NCI-H1105 (cell line): ENCODE data around the gene PPP1R3C.

Experiments used
- DNase-seq: peaks from one replicate; lab custom pipeline; 2025; lab: John Stamatoyannopoulos, UW

PPP1R3C gene

DNA sequence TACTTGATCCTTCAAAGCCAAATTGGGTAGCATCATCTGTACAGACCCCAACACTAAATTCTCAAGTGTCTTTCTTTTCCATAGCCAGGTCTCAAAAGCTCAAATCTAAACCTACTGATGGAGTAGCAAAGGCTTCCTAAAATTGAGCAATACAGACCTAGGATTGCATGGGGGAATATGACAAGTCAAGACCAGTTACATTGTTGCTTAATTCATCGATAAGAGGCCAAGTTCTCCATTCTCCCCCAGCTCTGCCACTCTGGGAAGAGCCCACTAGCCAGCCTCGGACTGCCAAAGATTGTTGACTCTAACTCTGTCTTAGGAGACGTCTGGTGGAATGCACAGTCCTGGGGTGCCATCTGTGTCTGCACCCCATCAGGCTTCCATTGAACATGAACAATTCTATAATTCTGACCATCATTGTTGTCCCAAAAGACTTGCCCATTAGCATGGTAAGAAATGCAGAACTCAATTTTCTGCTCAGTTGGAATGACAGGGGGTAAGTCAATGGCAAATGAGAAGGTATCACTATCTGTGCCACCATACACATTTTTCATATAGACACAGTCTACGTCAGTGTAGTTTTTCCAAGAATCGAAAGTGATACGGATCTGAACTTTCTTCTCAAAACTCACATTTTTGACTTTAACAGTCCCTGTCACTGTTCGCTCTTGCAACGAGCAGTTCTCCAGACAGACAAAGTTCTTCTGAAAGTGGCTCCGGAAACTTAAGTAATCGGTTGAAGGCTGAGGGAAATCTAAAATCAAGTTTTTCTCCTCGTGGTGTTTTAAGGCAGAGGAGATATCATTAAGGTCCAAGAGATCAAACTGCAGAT lies 2.9 kb downstream of the PPP1R3C start:
- no peak for DNase-seq

DNA sequence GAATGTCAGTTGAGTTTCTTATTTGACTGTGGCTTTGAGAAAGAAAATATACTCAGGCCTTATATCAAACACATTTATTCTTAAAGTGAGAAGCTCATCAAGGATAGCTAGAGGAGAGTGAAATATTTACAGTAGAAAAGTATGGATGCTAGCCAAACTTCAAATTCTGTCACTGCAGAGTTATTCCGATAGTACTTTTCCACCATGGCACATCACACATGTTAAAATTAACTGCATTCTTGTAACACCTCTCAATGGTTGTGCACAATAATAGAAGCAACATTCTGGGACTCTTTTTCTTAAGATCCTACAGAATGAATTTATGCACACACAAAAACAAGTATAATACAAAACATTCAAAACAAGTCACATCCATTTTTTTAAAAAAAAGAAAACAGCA lies 4.5 kb downstream of the PPP1R3C start:
- no peak for DNase-seq

DNA sequence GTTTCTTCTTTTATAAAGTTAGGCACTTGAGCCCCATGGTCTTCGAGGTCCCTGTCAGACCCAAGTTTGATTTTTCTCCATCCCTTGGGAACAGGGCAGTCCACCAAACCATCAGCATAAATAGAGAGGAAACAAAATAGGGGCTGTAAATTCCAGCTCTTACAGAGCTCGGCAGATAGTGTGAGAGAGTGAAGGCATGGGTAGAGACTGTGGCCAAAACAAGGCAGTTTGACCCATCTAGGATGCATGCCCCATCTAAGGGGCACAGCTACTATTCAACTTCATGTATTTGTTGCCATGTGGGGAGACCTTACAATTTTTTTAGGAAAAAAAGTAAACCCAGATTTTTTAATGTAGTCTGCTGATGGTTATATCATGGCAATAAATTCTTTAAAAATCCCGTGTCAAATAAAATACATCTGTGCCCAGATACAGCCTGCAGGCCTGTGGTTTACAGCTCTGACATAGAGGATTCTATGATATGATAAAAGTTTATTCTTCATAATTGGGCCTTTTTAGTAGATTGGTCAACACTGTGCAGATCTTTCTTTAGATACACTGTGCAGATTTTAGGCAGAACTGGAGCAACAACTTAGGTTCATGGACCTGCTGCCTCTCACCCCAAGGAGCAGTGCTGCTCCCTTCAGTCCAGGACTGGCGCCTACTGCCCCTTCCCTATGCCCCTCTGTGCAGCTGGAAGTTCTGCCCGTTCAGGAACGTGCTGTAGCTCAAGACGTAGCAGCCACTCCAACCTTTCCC lies 5.3 kb downstream of the PPP1R3C start:
- DNase-seq = no peak

DNA sequence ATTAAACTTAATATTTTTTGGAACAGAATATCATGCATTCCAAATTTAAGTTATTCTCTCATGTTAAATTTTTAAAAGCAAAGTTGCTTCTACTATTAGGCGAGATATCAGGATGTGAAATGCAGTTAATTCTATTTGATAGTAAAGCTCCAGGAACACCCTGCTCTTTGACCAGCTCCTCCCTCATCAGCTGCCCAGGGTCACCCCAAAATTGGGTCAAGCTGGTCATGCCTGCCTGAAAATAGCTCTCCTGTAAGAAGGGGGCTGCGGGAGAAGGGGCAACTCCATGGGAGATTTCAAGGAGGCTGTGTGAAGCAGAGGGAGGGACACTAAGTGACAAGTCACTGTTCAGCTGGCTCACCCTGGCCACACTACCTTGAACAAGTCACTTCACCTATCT lies 5.9 kb downstream of the PPP1R3C start:
- no peak for DNase-seq

DNA sequence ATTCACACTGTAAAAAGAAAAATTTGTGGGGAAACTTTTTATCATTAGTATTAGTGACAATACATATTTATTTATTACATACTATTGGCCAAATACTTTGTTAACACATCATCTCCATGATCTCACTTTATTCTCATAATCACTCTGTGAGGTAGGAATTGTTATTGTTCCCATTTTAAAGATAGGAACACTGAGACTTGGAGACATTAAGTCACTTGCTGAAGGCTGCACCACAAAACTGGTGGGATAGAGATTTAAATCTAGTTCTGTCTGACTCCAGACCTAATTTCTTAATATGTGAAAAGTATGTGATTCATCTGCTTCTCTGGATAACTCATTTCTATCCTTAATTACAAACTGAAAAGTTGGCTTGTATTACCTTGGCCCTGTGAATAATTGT lies 8.2 kb downstream of the PPP1R3C start:
- no peak for DNase-seq

DNA sequence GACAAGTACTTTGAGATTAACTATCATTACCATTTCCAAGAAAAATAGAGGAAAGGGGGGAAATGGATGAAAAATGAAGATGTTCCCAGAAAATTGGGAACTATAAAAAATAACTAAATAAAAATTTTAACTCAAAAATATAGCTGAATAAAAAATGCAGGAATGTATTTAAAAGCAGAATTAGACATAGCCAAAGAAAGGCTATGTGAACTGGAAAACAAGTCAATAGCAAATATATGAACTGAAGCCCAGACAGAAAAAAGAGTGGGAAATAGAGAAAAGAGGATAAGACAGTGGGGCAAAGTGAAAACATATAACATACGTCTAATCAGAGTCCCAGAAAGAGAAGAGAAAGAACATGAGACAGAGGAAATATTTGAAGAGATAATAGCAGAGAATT lies 10.3 kb downstream of the PPP1R3C start:
- no peak for DNase-seq

DNA sequence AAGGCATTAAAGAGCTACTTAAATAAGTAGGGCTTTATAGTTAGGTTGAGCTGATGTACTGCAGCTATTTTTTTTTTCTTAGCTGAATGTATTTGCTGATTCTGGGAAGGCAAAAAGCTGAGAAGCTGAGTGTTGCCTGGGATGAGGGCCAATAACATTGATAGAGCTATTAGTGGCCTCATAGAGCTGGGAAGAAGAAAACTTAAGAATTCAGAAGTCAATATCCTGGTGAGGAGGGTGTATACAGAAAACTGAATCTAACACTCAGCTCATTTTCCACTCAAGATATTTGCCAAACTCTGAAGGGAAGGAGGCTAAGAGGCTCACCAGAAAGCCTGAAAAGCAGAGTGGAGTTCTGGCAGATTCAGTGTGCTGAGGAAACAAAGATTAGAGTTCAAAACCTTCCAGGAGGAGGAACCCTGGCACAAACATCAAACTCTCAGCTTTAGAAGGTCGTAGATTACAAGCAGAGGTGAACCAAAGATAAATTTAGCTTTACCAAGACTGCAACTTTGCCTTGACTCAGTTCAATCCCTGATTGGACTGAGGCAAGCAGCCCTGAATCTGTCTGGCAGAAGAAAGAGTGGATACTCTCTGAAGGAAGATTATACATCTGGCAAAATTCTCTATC lies 11.3 kb downstream of the PPP1R3C start:
- DNase-seq = no peak

DNA sequence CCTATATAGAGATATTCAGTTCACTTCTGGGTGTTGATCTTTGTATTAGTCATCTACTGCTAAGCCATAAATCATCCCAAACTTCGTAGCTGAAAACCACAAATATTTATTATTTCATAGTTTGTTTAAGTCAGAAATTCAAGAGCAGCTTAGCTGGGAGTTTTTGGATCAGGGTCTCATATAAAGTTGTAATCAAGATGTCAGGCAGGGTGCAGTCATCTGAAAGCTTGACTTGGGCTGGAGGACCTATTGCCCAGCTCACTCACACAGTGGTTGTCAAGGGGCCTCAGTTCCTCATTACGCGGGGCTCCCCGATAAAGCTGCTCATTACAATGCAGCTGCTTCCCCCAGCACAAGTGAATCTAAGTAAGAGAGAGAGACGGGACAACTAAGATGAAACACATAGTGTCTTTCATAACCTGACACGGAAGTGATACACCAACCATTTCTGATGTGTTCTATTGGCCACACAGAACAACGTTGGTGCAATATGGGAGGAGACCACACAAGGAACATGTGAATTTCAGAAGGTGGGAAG lies 15.7 kb downstream of the PPP1R3C start:
- no peak for DNase-seq

DNA sequence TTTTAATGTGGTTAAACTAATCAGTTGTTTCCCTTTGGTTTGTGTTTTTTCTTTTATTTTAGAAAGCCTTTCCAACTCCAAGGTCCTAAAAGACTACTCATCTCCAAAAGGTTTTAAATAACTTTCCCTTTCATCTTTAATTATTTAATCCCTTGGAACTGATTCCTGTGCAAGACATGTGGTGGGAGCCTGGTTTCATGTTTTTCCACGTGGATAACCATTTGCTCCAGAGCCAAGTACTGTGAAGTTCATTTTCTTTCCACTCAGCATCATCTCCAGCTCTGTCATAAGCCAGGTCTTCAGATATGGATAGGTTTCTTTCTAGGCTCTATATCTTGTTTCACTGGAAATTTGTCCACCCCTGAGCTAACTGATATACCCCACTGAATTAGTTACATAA lies 16.7 kb downstream of the PPP1R3C start:
- no peak for DNase-seq

DNA sequence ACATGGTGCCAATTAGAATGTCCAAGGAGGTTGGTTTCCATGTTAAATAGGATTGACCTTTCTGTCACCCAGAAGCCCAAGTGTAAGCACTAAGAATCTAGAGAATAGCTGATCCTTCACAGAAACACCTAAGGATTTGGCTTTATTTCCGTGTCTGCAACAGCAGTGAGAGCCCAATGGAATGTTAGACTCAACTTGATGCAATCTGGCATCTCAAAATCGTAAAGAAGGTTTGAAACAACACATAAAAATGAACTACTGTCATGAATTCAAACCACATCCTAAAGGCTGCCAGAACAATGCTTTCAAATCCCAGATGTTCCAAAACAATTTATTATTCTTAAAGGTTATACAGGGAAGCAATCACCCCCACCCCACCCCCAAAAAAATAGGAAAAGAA lies 18.6 kb downstream of the PPP1R3C start:
- DNase-seq = no peak

DNA sequence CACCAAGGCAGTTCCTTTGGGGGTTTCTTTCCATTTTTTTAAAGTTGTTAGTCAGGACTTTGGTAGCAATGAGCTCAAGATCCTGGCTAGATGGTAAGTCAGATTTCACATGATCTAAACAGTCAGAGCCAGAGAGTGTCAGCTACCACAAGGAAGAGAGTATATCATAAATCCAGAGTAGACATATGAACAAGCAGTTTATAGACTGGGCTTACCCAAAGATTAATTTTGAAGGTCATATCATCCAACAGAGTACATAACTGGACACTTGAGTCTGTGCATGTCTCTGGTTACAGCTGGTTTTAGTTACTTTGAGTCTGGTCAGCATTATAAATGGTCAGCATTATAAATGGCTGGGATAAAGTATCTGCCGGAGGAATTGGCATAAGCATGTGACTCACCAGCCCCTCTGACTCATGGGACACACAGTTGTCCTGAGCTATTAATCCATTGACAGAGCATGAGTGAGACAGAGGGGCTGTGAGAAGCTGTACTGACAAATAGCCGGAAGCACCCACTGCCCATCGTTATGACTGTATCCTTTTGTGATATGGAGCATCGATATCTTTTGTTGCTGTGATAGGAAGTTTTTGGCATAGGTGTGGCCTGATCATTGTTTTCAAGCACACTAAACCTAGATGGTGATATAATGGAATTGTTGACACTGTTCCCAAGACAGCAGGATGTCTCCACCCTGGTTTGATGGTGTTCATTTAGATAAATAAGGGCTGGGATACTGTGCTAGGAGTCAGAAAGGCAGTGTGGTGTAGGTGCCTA lies 19.3 kb downstream of the PPP1R3C start:
- DNase-seq = no peak

DNA sequence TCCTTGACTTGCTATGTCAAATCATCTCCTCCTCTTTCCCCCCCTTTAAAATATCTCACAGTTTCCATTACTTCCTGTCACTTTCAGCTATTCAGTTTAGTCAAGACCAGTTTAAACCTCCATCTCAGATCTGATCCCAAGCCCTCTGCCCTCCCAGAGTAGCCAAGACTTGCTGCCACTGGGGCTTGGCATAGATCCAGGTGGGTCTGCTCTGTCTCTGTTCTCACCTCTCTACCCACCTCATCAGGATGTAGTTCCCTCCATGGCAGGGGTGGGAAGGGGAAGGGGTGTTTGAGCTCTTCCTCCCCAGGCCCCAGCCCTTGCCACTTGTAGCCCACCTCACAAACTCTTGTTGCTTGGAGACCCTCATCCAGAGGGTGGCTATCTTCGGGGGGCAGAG lies 22.0 kb downstream of the PPP1R3C start:
- DNase-seq = no peak

DNA sequence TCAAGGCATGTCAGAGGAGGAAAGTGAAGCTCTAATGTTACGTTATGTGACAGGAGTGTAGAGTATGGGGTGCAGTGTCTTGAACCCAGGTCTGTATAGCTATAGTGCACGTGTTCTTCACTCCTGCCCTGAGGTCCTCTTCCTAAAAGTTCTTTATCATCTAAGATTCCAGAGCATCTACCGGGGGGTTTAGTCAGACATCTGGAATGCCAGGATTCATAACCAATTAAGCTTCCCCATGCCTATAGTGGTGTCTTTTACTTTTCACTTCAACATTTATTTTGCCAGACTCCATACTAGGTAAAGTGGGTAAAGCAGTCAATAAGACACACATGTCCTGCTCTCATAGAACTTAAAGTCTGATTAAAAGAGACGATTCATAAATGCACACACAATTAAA lies 22.4 kb downstream of the PPP1R3C start:
- no peak for DNase-seq

DNA sequence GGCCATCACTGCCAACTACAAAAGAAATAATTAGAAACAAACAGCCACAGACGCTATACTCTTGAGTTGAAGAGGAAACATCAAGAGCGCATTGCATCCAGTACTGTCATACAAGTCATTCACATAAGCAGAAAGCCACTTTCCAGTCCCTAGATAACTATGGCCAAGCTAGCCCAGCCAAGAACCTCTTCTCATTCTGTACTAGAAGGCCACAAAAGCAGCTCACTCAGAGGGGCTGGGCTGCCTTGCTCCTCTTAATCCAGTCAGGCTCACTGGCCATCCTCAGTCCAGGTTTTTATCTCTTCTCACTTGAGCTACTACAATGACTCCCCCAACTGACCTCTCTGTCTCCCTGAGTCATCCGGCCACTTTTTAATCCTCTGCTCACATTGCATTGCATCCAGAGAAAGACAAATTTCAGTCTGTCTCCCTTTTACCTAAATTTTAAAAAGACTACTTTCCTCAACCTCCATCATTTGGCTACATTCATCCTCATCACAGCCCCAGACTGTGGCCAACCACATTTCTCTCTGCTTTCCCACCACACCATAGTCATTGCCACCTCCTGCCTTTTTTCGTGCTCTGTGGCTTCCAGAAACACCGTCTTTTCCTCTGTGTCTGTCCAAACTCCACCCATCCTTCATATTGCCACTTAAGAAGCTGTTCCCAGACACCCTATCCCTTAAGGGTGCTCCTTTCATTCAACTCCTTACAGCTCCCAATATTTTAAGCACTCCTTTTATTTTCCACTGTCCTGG lies 25.0 kb downstream of the PPP1R3C start:
- DNase-seq = no peak

DNA sequence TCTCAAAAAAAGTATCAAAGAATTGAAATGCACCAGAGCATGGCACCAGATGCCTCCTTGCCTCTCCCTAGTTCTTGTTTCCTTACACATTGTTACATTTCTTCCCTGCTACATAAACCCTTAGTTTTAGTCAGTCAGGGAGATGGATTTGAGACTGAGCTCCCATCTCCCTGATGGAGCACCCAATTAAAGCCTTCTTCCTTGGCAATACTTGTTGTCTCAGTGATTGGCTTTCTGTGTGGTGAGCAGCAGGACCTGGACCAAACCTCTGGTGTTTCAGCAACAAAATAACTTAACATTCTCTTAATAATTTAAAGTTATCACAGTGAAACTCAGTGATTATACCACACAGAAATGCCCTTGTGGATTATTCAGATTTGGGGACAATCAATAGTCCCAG lies 26.9 kb downstream of the PPP1R3C start:
- DNase-seq = no peak

DNA sequence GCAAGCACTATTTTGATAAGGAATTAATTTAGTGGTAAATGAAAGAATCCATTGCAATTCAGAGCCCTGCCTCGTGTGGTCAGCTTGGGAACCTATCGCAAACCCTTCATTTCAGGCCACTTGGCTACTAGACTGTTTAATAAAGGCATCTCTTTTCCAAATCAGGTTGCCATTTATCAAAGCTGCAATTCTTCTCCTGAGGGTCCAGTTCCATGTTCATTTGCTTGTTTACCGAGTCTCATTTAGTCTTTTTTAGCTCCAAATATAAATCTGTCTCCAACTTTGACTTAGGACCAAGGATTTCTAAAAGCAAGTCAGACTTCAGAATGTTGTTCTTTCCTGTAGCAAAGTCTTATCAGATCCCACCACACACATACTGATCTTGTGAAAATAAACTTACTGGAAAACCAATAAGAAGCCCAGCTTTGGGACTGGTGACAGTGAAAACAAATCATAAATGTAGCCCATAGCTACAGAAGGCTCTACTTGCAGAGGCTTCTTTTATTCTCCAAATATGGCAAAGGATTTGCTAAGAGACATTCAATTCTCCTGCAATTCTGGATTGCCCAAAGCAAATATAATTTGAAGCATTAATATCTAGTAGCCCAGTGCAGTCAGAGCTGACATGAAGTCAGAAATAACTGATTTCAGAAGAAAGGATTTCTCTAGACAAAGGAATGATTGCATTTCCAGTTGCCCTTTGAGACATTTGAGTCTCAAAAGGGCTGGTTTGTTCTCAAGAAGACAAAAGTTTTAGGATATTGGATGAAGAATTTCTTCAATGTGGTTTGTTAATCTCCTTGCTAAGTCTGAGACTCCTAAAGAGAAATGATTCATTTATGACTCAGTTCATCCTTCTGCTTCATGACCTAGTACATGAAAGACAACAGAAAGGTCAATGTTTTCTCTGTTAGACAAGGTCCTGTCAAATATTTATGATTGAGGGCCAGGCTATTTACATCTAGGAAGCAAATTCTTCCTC lies 28.0 kb downstream of the PPP1R3C start:
- no peak for DNase-seq

DNA sequence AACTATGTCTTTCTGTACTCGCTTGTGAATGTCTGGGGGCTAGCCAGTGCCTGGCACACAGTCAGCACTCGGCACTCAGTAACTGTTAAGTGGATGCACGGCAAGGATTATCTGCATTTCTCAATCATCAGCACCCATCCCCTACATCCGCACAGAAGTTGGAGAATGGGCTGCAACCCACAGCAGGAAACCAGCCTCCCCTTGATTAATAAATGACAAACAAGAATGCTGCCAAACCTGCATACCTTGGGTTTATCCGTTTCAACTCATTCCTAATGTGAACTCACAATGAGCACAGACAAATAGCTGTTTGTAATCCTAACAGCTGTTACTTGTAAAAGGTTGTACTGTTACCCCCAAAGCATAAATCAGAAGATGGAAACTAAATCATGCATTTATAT lies 28.9 kb downstream of the PPP1R3C start:
- no peak for DNase-seq

DNA sequence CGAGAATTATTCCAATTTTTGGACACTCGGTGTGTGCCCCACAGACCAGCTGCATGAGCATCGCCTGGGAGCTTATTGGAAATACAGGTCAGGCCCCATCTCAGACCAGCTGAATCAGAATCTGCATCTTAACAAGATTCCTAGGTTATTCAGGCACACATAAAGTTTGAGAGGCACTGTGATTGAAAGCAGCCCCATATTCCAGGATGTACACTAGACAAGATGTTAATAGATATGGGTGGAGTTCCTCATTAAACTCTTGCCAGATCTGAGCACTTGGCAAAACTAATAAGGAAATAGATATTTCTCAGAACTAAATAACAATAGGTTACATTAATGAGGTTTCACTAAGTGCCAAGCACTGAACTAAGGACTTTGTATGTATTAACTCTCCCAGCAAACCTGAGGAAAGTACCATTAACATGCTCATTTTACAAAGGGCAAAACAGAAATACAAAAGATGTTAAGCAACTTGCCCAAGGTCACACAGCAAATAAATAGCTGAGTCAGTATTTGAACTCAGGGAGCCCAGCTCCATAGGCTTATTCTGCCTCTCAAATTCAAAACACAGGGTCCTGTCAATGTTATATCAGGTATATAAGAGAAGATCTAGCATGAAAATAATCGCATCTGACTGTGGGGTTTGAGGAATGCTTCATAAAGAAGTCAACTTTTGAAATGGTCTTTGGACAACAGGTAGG lies 29.9 kb downstream of the PPP1R3C start:
- DNase-seq = no peak

DNA sequence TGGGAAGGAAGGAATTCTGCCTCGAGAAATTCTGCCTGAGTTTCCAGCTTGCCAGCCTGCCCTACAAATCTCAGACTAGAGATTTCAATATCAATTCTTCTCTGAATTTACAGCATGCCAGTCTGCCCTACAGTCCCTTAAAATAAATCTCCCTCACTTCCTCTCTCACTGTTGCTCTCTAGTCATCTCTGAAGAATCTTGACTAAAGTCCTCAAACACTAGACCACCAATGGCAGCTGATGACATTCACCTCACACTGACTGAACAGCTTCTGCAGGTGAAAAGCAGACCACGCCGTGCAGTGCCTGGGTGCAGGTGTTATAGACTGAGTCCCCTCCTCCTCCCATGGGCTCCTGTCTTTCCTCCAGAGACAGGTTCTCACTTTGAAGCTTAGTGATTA lies 30.4 kb downstream of the PPP1R3C start:
- no peak for DNase-seq
